Measurements from ENCODE around the gene VILL. TPM values are rescaled to one million over a fixed set of nuclear protein-coding genes. Genes with fewer than 3 reads are reported as not detected.

VILL gene
- total and polyA plus RNA-seq, 2 of the 8 experiments (the other 6 are each of a cell fraction or from before 2014, with no cell fraction given): 4.1 to 4.2 TPM

GRCh38 chr3:37957539-37957936, 33.0 kb upstream of the VILL start (continued):
- no peak for TF ChIP-seq HDAC2 (IDR thresholded peaks at IDR 0.05; ENCODE audit: borderline replicate concordance in 1 of 2, low read depth in 2 of 2, low read length in 2 of 2)
- no peak for TF ChIP-seq ZNF274 (IDR thresholded peaks at IDR 0.05; ENCODE audit: borderline replicate concordance, extremely low read depth, low read length)
